Activated CD4-positive, alpha-beta T cell treated with anti-CD3 and anti-CD28 coated beads for 4 hours (primary cell): ENCODE measurements around the gene PRIMA1.
"Not testable (repeated sequence)": the region's sequence is repeated elsewhere in the genome, so short reads cannot be mapped to it uniquely, and the experiment has no call there.

Experiments
- DNase-seq, 2 donors: peaks; one replicate each; pipeline ENCODE4 v3.0.0-alpha.2; 2020

The PRIMA1 gene

GRCh38 chr14:93788293-93788542 lies at the start of gene PRIMA1:
Gene PRIMA1, minus strand, starts transcription at chr14:93788485. Its CDS starts 767 bp downstream, at chr14:93787718.
- DNase-seq = no peak

GRCh38 chr14:93834699-93835371 lies 46.5 kb upstream of the PRIMA1 start:
- DNase-seq = no peak

GRCh38 chr14:93832665-93833064 lies 44.4 kb upstream of the PRIMA1 start:
- no peak for DNase-seq

- DNase-seq = no peak
These were observed 43.8 kb upstream of the PRIMA1 start for GRCh38 chr14:93832081-93832480.

- no peak for DNase-seq
These were observed 42.6 kb upstream of the PRIMA1 start for GRCh38 chr14:93830753-93831461.

- no peak for DNase-seq
These were observed 41.7 kb upstream of the PRIMA1 start for GRCh38 chr14:93829839-93830481.

GRCh38 chr14:93825235-93825553 lies 36.9 kb upstream of the PRIMA1 start:
- DNase-seq = no peak

GRCh38 chr14:93824518-93825234 lies 36.4 kb upstream of the PRIMA1 start:
- no peak for DNase-seq

- DNase-seq = no peak
These were observed 35.8 kb upstream of the PRIMA1 start for GRCh38 chr14:93824076-93824475.

GRCh38 chr14:93821051-93821450 lies 32.8 kb upstream of the PRIMA1 start:
- no peak for DNase-seq

- no peak for DNase-seq
These were observed 30.6 kb upstream of the PRIMA1 start for GRCh38 chr14:93818857-93819256.

GRCh38 chr14:93811676-93812075 lies 23.4 kb upstream of the PRIMA1 start:
- no peak for DNase-seq

GRCh38 chr14:93811020-93811419 lies 22.7 kb upstream of the PRIMA1 start:
- no peak for DNase-seq

GRCh38 chr14:93809491-93810420 lies 21.5 kb upstream of the PRIMA1 start:
- DNase-seq = not testable (repeated sequence)

GRCh38 chr14:93804654-93805053 lies 16.4 kb upstream of the PRIMA1 start:
- DNase-seq = no peak

- no peak for DNase-seq
These were observed 15.4 kb upstream of the PRIMA1 start for GRCh38 chr14:93803408-93804318.

- no peak for DNase-seq
These were observed 12.0 kb upstream of the PRIMA1 start for GRCh38 chr14:93799989-93800921.

- DNase-seq = no peak
These were observed 11.3 kb upstream of the PRIMA1 start for GRCh38 chr14:93799617-93799988.

GRCh38 chr14:93797536-93797935 lies 9.3 kb upstream of the PRIMA1 start:
- DNase-seq = no peak

- DNase-seq = no peak
These were observed 8.8 kb upstream of the PRIMA1 start for GRCh38 chr14:93797071-93797470.

GRCh38 chr14:93794756-93795155 lies 6.5 kb upstream of the PRIMA1 start:
- DNase-seq = no peak
